Left ventricle myocardium inferior (tissue), 1 donor: Measurements from ENCODE around the gene DCAF6. TPM values are rescaled to one million over a fixed set of nuclear protein-coding genes. Genes with fewer than 3 reads are reported as not detected.

Experiments used
- DNase-seq: peaks from one replicate; pipeline ENCODE4 v3.0.0-alpha.2; 2020
- H3K27ac ChIP-seq: fragments of 200-600 bp; replicated peaks from 2 replicates; pipeline ENCODE4 v1.8.0; 2021
- H3K27me3 ChIP-seq: fragments of 200-600 bp; 2 replicates; pipeline ENCODE4 v1.8.0; 2021; ENCODE audit warnings: low read depth
- H3K36me3 ChIP-seq: fragments of 200-600 bp; 2 replicates; pipeline ENCODE4 v1.8.0; 2021
- H3K4me1 ChIP-seq: fragments of 200-600 bp; 2 replicates; pipeline ENCODE4 v1.8.0; 2021
- H3K4me3 ChIP-seq: fragments of 200-600 bp; 2 replicates; pipeline ENCODE4 v1.8.0; 2021; ENCODE audit warnings: mild to moderate bottlenecking, moderate library complexity
- H3K9me3 ChIP-seq: fragments of 200-600 bp; replicated peaks from 2 replicates; pipeline ENCODE4 v1.8.0; 2021
- intact Hi-C: fragments of 100-400 bp; cut with micrococcal nuclease; formaldehyde crosslinking; loops from one replicate; pipeline ENCODE4 v1.11.0; 2022
- total RNA-seq: library from RNA; stranded (reverse); fragmentation: NEBNext Ultra II Directional; extraction: Animal tissue kit (Norgen Biotek cat#: 25700); gene quantifications from one replicate; pipeline ENCODE4 v1.2.1, GENCODE V29; 2021
- TF ChIP-seq, protein P1 (sequence below): fragments of 200-600 bp; IDR thresholded peaks from 2 replicates; pipeline ENCODE4 v1.8.0; 2021; ENCODE audit warnings: antibody characterized with exemption, mild to moderate bottlenecking, borderline replicate concordance
- donor health status: DM: no; HTN: yes; CAD: no; lungs with severe emphysema.

The DCAF6 gene
- total RNA-seq, 1 donor from 2014 or later: 196 TPM

DNA sequence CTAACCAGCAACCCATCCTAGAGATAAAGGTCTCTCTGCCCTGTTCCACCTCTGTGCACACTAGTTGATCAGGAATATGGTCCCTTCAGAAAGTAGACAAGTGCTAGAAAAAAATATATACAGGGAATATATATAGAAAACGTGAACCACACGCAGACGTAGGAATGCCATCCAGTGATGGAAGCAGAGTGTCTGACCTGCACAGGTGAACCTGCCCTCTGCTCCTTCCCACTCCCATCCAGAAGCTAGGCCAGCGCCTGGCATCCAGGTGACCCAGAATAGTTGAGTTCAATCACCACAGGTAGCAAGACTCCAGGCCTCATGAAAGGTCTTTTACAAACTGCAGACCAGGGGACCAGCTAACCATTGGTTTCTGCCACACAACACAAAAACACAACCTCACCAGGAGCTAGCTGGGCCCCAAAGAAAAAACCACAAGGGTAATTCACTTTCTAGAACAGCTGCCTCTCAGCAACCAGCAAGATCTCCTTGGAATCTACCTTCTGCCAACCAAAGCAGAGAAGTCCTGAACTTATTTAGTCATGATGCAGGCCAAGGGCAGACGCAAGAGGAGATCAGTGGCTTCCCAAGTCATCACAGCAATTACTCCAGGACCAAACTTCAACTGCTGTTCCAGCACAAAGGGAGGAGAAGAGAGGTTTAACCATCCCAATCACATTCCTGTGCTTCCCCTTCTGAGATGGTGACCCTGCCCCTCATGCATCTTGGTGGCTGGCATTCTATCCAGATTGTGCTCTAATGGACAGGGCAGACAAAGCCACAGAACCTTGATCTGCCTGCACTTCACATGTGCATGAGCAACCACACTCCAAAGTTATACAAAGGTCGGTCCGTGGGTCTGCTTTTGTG, 147.2 kb downstream of the DCAF6 start:
- intact Hi-C loops: no loop called here
- H3K36me3 ChIP-seq: peaks cover under 1% of the 10 kb centered on the region
- peaks cover 71% of the 10 kb centered on the region for H3K4me1 ChIP-seq
- H3K27me3 ChIP-seq: no peaks in the 10 kb centered on the region
- TF ChIP-seq, protein P1, sequence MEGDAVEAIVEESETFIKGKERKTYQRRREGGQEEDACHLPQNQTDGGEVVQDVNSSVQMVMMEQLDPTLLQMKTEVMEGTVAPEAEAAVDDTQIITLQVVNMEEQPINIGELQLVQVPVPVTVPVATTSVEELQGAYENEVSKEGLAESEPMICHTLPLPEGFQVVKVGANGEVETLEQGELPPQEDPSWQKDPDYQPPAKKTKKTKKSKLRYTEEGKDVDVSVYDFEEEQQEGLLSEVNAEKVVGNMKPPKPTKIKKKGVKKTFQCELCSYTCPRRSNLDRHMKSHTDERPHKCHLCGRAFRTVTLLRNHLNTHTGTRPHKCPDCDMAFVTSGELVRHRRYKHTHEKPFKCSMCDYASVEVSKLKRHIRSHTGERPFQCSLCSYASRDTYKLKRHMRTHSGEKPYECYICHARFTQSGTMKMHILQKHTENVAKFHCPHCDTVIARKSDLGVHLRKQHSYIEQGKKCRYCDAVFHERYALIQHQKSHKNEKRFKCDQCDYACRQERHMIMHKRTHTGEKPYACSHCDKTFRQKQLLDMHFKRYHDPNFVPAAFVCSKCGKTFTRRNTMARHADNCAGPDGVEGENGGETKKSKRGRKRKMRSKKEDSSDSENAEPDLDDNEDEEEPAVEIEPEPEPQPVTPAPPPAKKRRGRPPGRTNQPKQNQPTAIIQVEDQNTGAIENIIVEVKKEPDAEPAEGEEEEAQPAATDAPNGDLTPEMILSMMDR: no peak
- no peak for DNase-seq
- H3K9me3 ChIP-seq: no peaks in the 10 kb centered on the region
- H3K27ac ChIP-seq: peak overlapping the region; percentile 78
- no peak overlapping the region for H3K4me3 ChIP-seq

DNA sequence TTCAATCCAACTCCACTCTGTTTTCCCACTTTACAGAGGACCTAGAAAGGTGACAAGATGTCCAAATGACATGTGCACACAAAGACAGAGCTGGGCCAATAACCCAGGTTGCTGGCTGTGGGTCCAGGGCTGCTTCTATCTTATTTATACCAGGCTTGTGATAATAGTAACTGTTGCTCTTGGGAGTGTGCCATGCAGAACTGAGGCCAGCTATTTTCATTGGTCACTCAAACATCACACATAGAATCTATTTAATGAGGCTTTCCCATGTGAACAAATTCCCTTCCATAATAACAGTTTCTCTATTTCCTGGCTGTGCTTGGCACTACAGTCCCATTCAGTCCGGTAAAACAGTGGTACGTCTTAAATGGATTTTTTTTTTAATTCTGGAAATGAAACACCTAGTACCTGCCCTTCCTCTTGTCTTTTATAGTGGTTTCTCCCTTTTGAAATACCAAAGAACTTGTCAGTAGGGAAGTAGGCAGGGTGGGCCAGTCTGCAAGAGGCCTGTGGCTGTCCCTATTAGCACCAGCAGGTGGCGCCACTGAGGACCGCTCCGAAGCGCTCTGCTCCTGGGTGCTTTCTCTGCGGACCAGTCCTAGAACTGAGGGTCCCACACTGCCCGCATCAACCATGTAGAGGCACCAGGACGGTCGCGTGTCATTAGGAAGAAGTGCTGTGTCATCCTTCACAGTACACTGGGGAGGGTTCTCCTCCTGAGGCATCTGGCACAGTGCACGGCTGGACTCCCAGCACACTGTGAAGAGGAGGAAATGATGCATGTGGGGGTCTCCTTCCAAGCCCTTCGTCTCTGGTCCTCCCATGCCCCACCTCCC, 148.1 kb downstream of the DCAF6 start:
- H3K4me3 ChIP-seq: peak overlapping the region; percentile 29
- H3K4me1 ChIP-seq: peaks cover 64% of the 10 kb centered on the region
- DNase-seq: peak; percentile 64
- H3K27me3 ChIP-seq: no peaks in the 10 kb centered on the region
- TF ChIP-seq, protein P1: peak; percentile 85
- H3K9me3 ChIP-seq: no peaks in the 10 kb centered on the region
- intact Hi-C loops: no loop called here
- H3K36me3 ChIP-seq: no peaks in the 10 kb centered on the region
- peak overlapping the region; percentile 78 for H3K27ac ChIP-seq

DNA sequence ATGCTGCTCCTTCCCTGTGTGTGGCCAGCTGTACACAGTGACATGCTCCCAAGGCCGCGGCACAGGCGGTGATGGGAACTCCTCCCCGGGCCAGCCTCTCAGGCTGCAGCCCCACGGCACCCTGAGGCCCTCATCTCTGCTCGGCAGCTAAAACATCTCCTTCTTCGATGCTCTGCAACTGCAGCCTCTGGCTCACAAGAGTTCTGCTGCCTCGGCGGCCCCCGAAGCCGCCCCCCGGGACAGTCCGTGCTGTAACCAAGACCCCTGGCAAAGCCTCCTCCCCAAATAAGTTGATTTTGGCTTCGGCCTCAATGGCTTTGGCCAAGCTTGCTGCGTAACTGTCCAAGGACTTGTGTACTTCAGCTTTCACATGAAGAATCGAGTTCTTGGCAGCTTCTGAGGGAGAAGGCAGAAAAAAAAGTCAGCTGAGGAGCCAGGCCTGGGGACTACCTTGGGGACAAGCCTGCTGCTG, 149.0 kb downstream of the DCAF6 start:
- Histone ChIP-seq H3K27ac (peak overlapping the region; percentile 78), H3K9me3 (no peaks in the 10 kb centered on the region), H3K36me3 (no peaks in the 10 kb centered on the region), H3K4me3 (peak overlapping the region; percentile 29), H3K4me1 (peaks cover 56% of the 10 kb centered on the region), H3K27me3 (no peaks in the 10 kb centered on the region)
- TF ChIP-seq, protein P1: no peak
- intact Hi-C loops: no loop called here
- DNase-seq: peak; percentile 78

DNA sequence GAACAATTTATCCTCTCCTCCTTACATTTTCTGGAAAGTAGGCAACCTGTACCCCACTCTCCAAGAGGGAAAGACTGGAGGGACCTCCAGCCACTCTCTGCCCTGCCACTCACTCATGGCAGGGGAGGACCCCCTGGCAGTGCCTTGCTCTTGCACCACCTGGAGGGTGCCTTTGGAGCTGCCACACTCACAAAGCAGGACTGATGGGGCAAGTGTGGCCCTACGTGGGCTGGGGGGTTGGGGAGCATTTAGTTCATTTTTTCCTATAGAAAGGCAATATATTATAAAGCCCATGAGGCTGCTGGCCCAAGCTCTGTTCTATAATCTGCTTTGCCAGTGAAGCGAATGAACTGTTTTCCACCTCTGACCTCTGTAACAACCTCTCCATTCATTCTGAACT, 150.0 kb downstream of the DCAF6 start:
- DNase-seq: no peak
- intact Hi-C loops: no loop called here
- Histone ChIP-seq H3K4me1 (peaks cover 47% of the 10 kb centered on the region), H3K27me3 (no peaks in the 10 kb centered on the region), H3K4me3 (no peak overlapping the region), H3K9me3 (no peaks in the 10 kb centered on the region), H3K27ac (peak overlapping the region; percentile 78), H3K36me3 (no peaks in the 10 kb centered on the region)
- TF ChIP-seq, protein P1: no peak

DNA sequence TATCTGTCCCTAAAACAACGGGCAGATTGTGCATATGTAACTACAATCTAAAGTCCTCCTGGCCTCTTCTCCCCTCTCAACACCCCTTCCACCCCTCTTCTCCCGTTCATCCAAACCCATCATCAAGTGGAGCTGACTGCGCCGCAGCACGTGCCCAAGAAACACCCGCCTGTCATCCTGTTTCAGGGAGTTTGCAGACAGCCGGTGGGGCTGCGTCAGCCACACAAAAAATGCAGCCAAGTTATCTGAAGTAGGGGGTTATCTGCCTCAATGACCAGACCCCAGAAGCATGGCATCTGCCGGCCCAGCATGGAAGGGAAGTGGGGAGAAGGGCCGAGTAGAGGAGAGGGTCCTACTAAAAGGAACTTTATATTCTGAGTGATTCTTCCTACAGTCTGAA, 151.2 kb downstream of the DCAF6 start:
- TF ChIP-seq, protein P1: no peak
- H3K4me3 ChIP-seq: no peak overlapping the region
- no peaks in the 10 kb centered on the region for H3K9me3 ChIP-seq
- intact Hi-C loops: no loop called here
- peaks cover 35% of the 10 kb centered on the region for H3K4me1 ChIP-seq
- no peaks in the 10 kb centered on the region for H3K27me3 ChIP-seq
- DNase-seq: no peak
- no peak overlapping the region for H3K27ac ChIP-seq
- no peaks in the 10 kb centered on the region for H3K36me3 ChIP-seq
